ENCODE data around the gene MISP3.

DNA sequence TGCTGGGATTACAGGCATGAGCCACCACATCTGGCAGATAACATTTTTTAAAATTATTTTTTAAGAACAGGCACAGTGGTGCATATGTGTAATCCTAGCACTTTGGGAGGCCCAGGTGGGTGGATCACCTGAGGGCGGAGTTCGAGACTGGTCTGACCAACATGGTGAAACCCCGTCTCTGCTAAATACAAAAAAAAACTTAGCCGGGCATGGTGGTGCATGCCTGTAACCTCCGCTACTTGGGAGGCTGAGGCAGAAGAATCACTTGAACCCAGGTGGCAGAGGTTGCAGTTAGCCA is 10.1 kb upstream of the MISP3 start:
- TF ChIP-seq POLR2A (IDR thresholded peaks at IDR 0.05; ENCODE audit: low read depth, low read length) (no peak), TAF1 (IDR thresholded peaks at IDR 0.05; ENCODE audit: borderline replicate concordance, low read depth, low read length) (no peak)

All from GM12892 (cell line).